H1 (cell line): ENCODE results near the gene GALNT13. TPM values are rescaled to one million over a fixed set of nuclear protein-coding genes. Genes with fewer than 3 reads are reported as not detected.

ENCODE experiments used
- RXRA ChIP-seq: IDR thresholded peaks from 2 replicates; pipeline ENCODE4 v1.6.1; 2011; ENCODE audit warnings: low read depth, mild to moderate bottlenecking, low read length, moderate library complexity; ENCODE audit not compliant: insufficient read depth
- SP2 ChIP-seq: IDR thresholded peaks from 2 replicates; pipeline ENCODE4 v1.6.1; 2012; ENCODE audit warnings: mild to moderate bottlenecking, low read length, inconsistent platforms
- polyA plus RNA-seq, 7 experiments: library from polyadenylated mRNA; depleted of rRNA in 3 of 7; stranded (reverse) in 5 of 7; unstranded in 2 of 7; fragments of >200 nt in 5 of 7; fragments of 200-250 nt in 2 of 7; gene quantifications; 1 replicate in 5 of 7; 2 replicates in 1 of 7; 4 replicates in 1 of 7; pipeline versions ENCODE4 v1.2.1 to v1.2.3, GENCODE V29; 2011 to 2013; ENCODE audit warnings: missing spikeins in 2 of 7, mixed read lengths in 2 of 7
- total RNA-seq: library from RNA; stranded (reverse); fragmentation: NEBNext Ultra II Directional; extraction: Animal tissue kit (Norgen Biotek cat#: 25700); gene quantifications from 2 replicates; pipeline ENCODE4 v1.2.1, GENCODE V29; 2021
- TF ChIP-seq, protein P1 (sequence below): IDR thresholded peaks from 2 replicates; pipeline ENCODE4 v1.6.1; 2012; ENCODE audit warnings: inconsistent platforms

Gene GALNT13
- total and polyA plus RNA-seq, 2 of the 8 experiments (the other 6 are each of a cell fraction or from before 2014, with no cell fraction given): 3.2 to 9.6 TPM

- TF ChIP-seq, protein P1, sequence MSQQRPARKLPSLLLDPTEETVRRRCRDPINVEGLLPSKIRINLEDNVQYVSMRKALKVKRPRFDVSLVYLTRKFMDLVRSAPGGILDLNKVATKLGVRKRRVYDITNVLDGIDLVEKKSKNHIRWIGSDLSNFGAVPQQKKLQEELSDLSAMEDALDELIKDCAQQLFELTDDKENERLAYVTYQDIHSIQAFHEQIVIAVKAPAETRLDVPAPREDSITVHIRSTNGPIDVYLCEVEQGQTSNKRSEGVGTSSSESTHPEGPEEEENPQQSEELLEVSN: no peak
- TF ChIP-seq SP2: no peak
- TF ChIP-seq RXRA: no peak
Measured at GRCh38 chr2:154280543-154280942, 408.8 kb downstream of the GALNT13 start (continued).
